ENCODE measurements around the gene TCF7.
A peak's percentile ranks its signal among the peaks of the same experiment; 100 is the strongest.

TCF7 gene

GRCh38 chr5:134113902-134114875, at the start of gene TCF7:
Gene TCF7 (plus strand): TSS chr5:134114681. CDS start chr5:134114907, 226 bp downstream.
- Histone ChIP-seq H3K27ac (ENCODE audit: low read length) (no peak within 1 kb of the TSS), H3K4me3 (ENCODE audit: low read length) (peak within 1 kb of the TSS; percentile 74), H3K4me1 (ENCODE audit: insufficient read depth, low read length) (no peaks in the 10 kb centered on the region; the same call in 1 of the 2 replicates), H3K9ac (ENCODE audit: low read depth, low read length) (peak within 1 kb of the TSS; percentile 73), H3K9me3 (ENCODE audit: insufficient read depth, low read depth, low read length) (no peaks in the 10 kb centered on the region), H3K36me3 (ENCODE audit: insufficient read depth, low read depth, low read length) (no peaks in the 10 kb centered on the region; the same call in 1 of the 2 replicates), H3K27me3 (ENCODE audit: insufficient read depth, low read length) (peaks cover 39% of the 10 kb centered on the region)

GRCh38 chr5:134069553-134069952, 44.9 kb upstream of the TCF7 start:
- H3K36me3 ChIP-seq (ENCODE audit: insufficient read depth, low read depth, low read length), result no peaks in the 10 kb centered on the region
- H3K9me3 ChIP-seq (ENCODE audit: insufficient read depth, low read depth, low read length), result no peaks in the 10 kb centered on the region
- no peak overlapping the region for H3K9ac ChIP-seq (ENCODE audit: low read depth, low read length)
- H3K4me3 ChIP-seq (ENCODE audit: low read length), result no peak overlapping the region
- H3K4me1 ChIP-seq (ENCODE audit: insufficient read depth, low read length), result peaks cover 8% of the 10 kb centered on the region; the same call in 1 of the 2 replicates
- peaks cover 15% of the 10 kb centered on the region for H3K27me3 ChIP-seq (ENCODE audit: insufficient read depth, low read length)
- no peak overlapping the region for H3K27ac ChIP-seq (ENCODE audit: low read length)

- Histone ChIP-seq H3K4me3 (ENCODE audit: low read length) (peak overlapping the region; percentile 41), H3K27me3 (ENCODE audit: insufficient read depth, low read length) (peaks cover 15% of the 10 kb centered on the region)
These were observed 43.5 kb upstream of the TCF7 start for GRCh38 chr5:134070725-134071613.

GRCh38 chr5:134071614-134072207, 42.8 kb upstream of the TCF7 start:
- peaks cover 8% of the 10 kb centered on the region; the same call in 1 of the 2 replicates for H3K4me1 ChIP-seq (ENCODE audit: insufficient read depth, low read length)
- H3K27me3 ChIP-seq (ENCODE audit: insufficient read depth, low read length), result peaks cover 15% of the 10 kb centered on the region
- H3K27ac ChIP-seq (ENCODE audit: low read length), result no peak overlapping the region
- H3K9me3 ChIP-seq (ENCODE audit: insufficient read depth, low read depth, low read length), result no peaks in the 10 kb centered on the region
- H3K36me3 ChIP-seq (ENCODE audit: insufficient read depth, low read depth, low read length), result no peaks in the 10 kb centered on the region
- H3K4me3 ChIP-seq (ENCODE audit: low read length), result peak overlapping the region; percentile 41; the same call in 1 of the 2 replicates
- no peak overlapping the region for H3K9ac ChIP-seq (ENCODE audit: low read depth, low read length)

More at GRCh38 chr5:134070725-134071613, 43.5 kb upstream of the TCF7 start:
- Histone ChIP-seq H3K27ac (ENCODE audit: low read length) (no peak overlapping the region), H3K4me1 (ENCODE audit: insufficient read depth, low read length) (peaks cover 8% of the 10 kb centered on the region; the same call in 1 of the 2 replicates), H3K9ac (ENCODE audit: low read depth, low read length) (peak overlapping the region; percentile 3; the same call in 1 of the 2 replicates), H3K36me3 (ENCODE audit: insufficient read depth, low read depth, low read length) (no peaks in the 10 kb centered on the region), H3K9me3 (ENCODE audit: insufficient read depth, low read depth, low read length) (no peaks in the 10 kb centered on the region)

- H3K27ac ChIP-seq (ENCODE audit: low read length), result no peak overlapping the region
- H3K27me3 ChIP-seq (ENCODE audit: insufficient read depth, low read length), result peaks cover 15% of the 10 kb centered on the region
- H3K9me3 ChIP-seq (ENCODE audit: insufficient read depth, low read depth, low read length), result no peaks in the 10 kb centered on the region
- H3K9ac ChIP-seq (ENCODE audit: low read depth, low read length), result no peak overlapping the region
- no peaks in the 10 kb centered on the region for H3K36me3 ChIP-seq (ENCODE audit: insufficient read depth, low read depth, low read length)
- H3K4me3 ChIP-seq (ENCODE audit: low read length), result no peak overlapping the region
- H3K4me1 ChIP-seq (ENCODE audit: insufficient read depth, low read length), result peaks cover 8% of the 10 kb centered on the region; the same call in 1 of the 2 replicates
These were observed 41.8 kb upstream of the TCF7 start for GRCh38 chr5:134072471-134073210.

- no peaks in the 10 kb centered on the region for H3K9me3 ChIP-seq (ENCODE audit: insufficient read depth, low read depth, low read length)
- peaks cover 8% of the 10 kb centered on the region; the same call in 1 of the 2 replicates for H3K4me1 ChIP-seq (ENCODE audit: insufficient read depth, low read length)
- H3K27me3 ChIP-seq (ENCODE audit: insufficient read depth, low read length), result peaks cover 15% of the 10 kb centered on the region
- H3K4me3 ChIP-seq (ENCODE audit: low read length), result no peak overlapping the region
- no peaks in the 10 kb centered on the region for H3K36me3 ChIP-seq (ENCODE audit: insufficient read depth, low read depth, low read length)
- H3K27ac ChIP-seq (ENCODE audit: low read length), result no peak overlapping the region
- H3K9ac ChIP-seq (ENCODE audit: low read depth, low read length), result no peak overlapping the region
These were observed 41.1 kb upstream of the TCF7 start for GRCh38 chr5:134073404-134073803.

- H3K4me1 ChIP-seq (ENCODE audit: insufficient read depth, low read length), result peaks cover 8% of the 10 kb centered on the region; the same call in 1 of the 2 replicates
- H3K36me3 ChIP-seq (ENCODE audit: insufficient read depth, low read depth, low read length), result no peaks in the 10 kb centered on the region
- peaks cover 15% of the 10 kb centered on the region for H3K27me3 ChIP-seq (ENCODE audit: insufficient read depth, low read length)
- H3K4me3 ChIP-seq (ENCODE audit: low read length), result no peak overlapping the region
- H3K27ac ChIP-seq (ENCODE audit: low read length), result no peak overlapping the region
- no peak overlapping the region for H3K9ac ChIP-seq (ENCODE audit: low read depth, low read length)
- H3K9me3 ChIP-seq (ENCODE audit: insufficient read depth, low read depth, low read length), result no peaks in the 10 kb centered on the region
These were observed 39.4 kb upstream of the TCF7 start for GRCh38 chr5:134075102-134075501.

- Histone ChIP-seq H3K27me3 (ENCODE audit: insufficient read depth, low read length) (no peaks in the 10 kb centered on the region), H3K4me3 (ENCODE audit: low read length) (no peak overlapping the region), H3K27ac (ENCODE audit: low read length) (no peak overlapping the region), H3K4me1 (ENCODE audit: insufficient read depth, low read length) (no peaks in the 10 kb centered on the region), H3K36me3 (ENCODE audit: insufficient read depth, low read depth, low read length) (no peaks in the 10 kb centered on the region), H3K9ac (ENCODE audit: low read depth, low read length) (no peak overlapping the region), H3K9me3 (ENCODE audit: insufficient read depth, low read depth, low read length) (no peaks in the 10 kb centered on the region)
These were observed 36.4 kb upstream of the TCF7 start for GRCh38 chr5:134077926-134078580.

- Histone ChIP-seq H3K9me3 (ENCODE audit: insufficient read depth, low read depth, low read length) (no peaks in the 10 kb centered on the region), H3K36me3 (ENCODE audit: insufficient read depth, low read depth, low read length) (no peaks in the 10 kb centered on the region), H3K27ac (ENCODE audit: low read length) (no peak overlapping the region), H3K27me3 (ENCODE audit: insufficient read depth, low read length) (no peaks in the 10 kb centered on the region), H3K9ac (ENCODE audit: low read depth, low read length) (no peak overlapping the region), H3K4me3 (ENCODE audit: low read length) (no peak overlapping the region), H3K4me1 (ENCODE audit: insufficient read depth, low read length) (no peaks in the 10 kb centered on the region)
These were observed 34.5 kb upstream of the TCF7 start for GRCh38 chr5:134079748-134080581.

Measured in iPS-20b (cell line).